ENCODE results near the gene STARD5.

- TF ChIP-seq, protein P1, sequence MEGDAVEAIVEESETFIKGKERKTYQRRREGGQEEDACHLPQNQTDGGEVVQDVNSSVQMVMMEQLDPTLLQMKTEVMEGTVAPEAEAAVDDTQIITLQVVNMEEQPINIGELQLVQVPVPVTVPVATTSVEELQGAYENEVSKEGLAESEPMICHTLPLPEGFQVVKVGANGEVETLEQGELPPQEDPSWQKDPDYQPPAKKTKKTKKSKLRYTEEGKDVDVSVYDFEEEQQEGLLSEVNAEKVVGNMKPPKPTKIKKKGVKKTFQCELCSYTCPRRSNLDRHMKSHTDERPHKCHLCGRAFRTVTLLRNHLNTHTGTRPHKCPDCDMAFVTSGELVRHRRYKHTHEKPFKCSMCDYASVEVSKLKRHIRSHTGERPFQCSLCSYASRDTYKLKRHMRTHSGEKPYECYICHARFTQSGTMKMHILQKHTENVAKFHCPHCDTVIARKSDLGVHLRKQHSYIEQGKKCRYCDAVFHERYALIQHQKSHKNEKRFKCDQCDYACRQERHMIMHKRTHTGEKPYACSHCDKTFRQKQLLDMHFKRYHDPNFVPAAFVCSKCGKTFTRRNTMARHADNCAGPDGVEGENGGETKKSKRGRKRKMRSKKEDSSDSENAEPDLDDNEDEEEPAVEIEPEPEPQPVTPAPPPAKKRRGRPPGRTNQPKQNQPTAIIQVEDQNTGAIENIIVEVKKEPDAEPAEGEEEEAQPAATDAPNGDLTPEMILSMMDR (IDR thresholded peaks at IDR 0.05) = no peak
- no peak for TF ChIP-seq POLR2A (IDR thresholded peaks at IDR 0.05)
Observed at GRCh38 chr15:81273200-81273599, 50.7 kb downstream of the STARD5 start.
